IMR-90 (cell line): Measurements from ENCODE around the gene ANP32B.

Source experiments
- BHLHE40 ChIP-seq: fragments of 150-350 bp; IDR thresholded peaks from 2 replicates; pipeline ENCODE4 v1.6.1; 2016; ENCODE audit warnings: mild to moderate bottlenecking, low read depth, low read length
- CHD1 ChIP-seq: IDR thresholded peaks from 2 replicates; pipeline ENCODE4 v1.6.1; 2012; ENCODE audit warnings: low read depth, low read length, improper control_type of control experiment
- FOS ChIP-seq: fragments of 150-350 bp; IDR thresholded peaks from 2 replicates; pipeline ENCODE4 v1.6.1; 2016; ENCODE audit warnings: low read depth, low read length
- MAFK ChIP-seq: IDR thresholded peaks from 2 replicates; pipeline ENCODE4 v1.6.1; 2012; ENCODE audit warnings: low read depth, low read length, improper control_type of control experiment
- POLR2A ChIP-seq: IDR thresholded peaks from 2 replicates; pipeline ENCODE4 v1.6.1; 2012; ENCODE audit warnings: mild to moderate bottlenecking, low read depth, low read length
- SMC3 ChIP-seq: fragments of 150-350 bp; IDR thresholded peaks from 2 replicates; pipeline ENCODE4 v1.6.1; 2016; ENCODE audit warnings: low read depth, mild to moderate bottlenecking, antibody characterized with exemption, low read length, moderate library complexity
- TF ChIP-seq, protein P1 (sequence below): conservative IDR thresholded peaks from 2 replicates; pipeline ENCODE4 v1.5.1; 2012; ENCODE audit warnings: mild to moderate bottlenecking, low read depth, low read length, improper control_type of control experiment

DNA sequence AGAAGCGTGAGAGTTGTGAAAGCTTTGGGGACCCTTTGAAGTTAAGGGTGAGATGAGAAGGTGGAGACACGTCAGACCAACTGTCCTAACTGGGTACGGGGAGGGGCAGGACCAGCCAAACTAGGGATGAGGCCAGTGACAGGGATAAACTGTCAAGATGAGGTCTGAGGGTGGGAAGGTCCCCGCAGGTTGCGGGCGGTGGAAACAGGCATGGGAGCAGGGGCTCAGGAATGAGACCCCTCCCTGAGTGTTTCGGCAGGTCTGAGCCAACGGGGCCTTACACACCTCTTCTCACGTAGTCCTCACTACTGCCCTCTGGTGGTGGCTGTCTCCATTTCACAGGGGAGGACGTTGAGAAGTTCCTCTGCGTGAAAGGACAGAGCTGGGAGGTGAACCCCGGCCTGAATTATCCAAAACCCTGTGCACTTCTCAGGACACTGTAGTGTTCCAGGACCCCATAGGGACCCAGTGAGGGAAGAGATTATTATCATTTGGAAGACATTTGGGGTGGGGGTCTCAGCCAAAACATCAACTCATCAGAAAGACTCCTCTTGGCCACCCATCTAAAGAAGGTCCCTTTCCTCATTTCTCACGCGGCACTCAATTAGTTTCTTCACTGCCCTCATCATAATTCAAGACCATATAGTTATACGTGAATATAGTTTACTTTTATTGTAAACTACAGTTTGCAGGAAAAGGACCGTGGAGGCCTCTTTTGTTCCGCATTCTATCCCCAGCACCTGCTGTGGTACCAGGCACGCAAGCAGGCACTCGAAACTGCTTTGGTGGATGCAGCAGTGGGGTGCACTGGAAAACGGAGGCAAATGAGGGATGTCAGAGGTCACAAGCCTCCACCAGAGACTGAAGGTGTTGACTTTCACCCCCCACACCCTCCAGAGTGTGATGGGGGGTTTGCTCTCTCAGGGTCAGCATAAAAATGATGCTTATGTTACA lies 51.7 kb downstream of the ANP32B start:
- TF ChIP-seq POLR2A = no peak
- no peak for TF ChIP-seq BHLHE40
- TF ChIP-seq, protein P1, sequence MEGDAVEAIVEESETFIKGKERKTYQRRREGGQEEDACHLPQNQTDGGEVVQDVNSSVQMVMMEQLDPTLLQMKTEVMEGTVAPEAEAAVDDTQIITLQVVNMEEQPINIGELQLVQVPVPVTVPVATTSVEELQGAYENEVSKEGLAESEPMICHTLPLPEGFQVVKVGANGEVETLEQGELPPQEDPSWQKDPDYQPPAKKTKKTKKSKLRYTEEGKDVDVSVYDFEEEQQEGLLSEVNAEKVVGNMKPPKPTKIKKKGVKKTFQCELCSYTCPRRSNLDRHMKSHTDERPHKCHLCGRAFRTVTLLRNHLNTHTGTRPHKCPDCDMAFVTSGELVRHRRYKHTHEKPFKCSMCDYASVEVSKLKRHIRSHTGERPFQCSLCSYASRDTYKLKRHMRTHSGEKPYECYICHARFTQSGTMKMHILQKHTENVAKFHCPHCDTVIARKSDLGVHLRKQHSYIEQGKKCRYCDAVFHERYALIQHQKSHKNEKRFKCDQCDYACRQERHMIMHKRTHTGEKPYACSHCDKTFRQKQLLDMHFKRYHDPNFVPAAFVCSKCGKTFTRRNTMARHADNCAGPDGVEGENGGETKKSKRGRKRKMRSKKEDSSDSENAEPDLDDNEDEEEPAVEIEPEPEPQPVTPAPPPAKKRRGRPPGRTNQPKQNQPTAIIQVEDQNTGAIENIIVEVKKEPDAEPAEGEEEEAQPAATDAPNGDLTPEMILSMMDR = peak; percentile 59
- TF ChIP-seq CHD1 = no peak
- peak; percentile 34; the same call in 1 of the 2 replicates for TF ChIP-seq SMC3
- no peak for TF ChIP-seq MAFK
- TF ChIP-seq FOS = no peak
